ENCODE results near the gene ZNF493.

ZNF493 gene

GRCh38 chr19:21463449-21464105 is 66.6 kb downstream of the ZNF493 start:
- peak; percentile 39 for DNase-seq

- DNase-seq = no peak
These were observed 69.7 kb downstream of the ZNF493 start for GRCh38 chr19:21466627-21467026.

DNA sequence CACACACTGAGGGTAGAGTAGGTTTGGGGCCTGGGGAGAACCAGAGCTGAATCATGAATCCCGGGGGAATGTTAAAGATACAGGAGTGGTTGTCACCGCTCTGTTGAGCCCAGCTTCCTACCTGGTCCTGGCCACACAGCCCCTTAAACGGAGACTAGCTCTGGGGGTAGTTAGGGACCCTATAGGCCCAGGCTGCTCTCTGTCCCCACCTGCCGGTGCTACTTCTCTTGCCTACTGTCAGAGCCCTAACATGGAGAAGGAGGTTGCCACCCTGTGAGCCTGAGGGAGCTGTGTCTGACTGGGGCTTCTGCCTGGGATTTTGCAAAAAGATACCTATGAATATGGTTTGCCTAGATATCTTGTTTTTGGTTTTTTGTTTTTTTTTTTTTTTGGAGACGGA is 71.9 kb downstream of the ZNF493 start:
- DNase-seq = no peak

DNA sequence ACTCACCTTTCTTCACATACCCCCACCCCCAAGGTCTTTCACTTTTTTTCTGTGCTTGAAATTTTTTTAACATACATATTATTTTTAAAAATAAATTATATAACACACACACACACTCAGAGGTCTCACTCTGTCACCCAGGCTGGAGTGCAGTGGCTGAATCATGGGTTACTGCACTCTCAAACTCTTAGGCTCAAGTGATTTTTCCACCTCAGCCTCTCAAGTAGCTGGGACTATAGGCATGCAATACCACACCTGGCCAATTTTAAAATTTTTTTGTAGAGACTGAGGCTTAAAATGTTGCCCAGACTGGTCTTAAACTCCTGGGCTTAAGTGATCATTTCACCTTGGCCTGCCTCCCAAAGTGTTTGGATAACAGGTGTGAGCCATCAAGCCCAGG is 75.6 kb downstream of the ZNF493 start:
- DNase-seq = no peak

- peak; percentile 79 for DNase-seq
These were observed 77.8 kb downstream of the ZNF493 start for GRCh38 chr19:21474671-21475181.
